ENCODE measurements around the gene IFT80. TPM values are rescaled to one million over a fixed set of nuclear protein-coding genes. Genes with fewer than 3 reads are reported as not detected.

IFT80 gene
- total and polyA plus RNA-seq, 2 donors from 2014 or later, result 17.5 to 36.6 TPM

GRCh38 chr3:160370987-160371857 lies 27.8 kb downstream of the IFT80 start:
- Histone ChIP-seq H3K27ac (ENCODE audit: low read depth in 2 of 2, low read length in 2 of 2) (no peak overlapping the region), H3K4me3 (ENCODE audit: low read length in 3 of 3) (no peak overlapping the region), H3K27me3 (ENCODE audit: control insufficient read depth, insufficient read depth, low read length) (no peaks in the 10 kb centered on the region), H3K9me3 (ENCODE audit: control insufficient read depth in 2 of 3, insufficient read depth in 1 of 3, low read length in 3 of 3) (no peaks in the 10 kb centered on the region), H3K4me1 (ENCODE audit: control insufficient read depth in 2 of 3, insufficient read depth in 2 of 3, low read depth in 1 of 3, low read length in 3 of 3) (no peaks in the 10 kb centered on the region), H3K9ac (ENCODE audit: low read length in 3 of 3) (no peak overlapping the region), H3K36me3 (ENCODE audit: control insufficient read depth in 2 of 3, insufficient read depth in 3 of 3, low read length in 3 of 3) (peaks cover 0 to 17% (median 0%) of the 10 kb centered on the region in 3 donors)
- no peak for TF ChIP-seq CTCF (IDR thresholded peaks at IDR 0.05; ENCODE audit: borderline replicate concordance, extremely low read depth, insufficient read depth)
- no peak for FAIRE-seq
- no peak for DNase-seq
- intact Hi-C loops (cut with DNase I), result no loop called here

- no peak for TF ChIP-seq CTCF (IDR thresholded peaks at IDR 0.05; ENCODE audit: borderline replicate concordance, extremely low read depth, insufficient read depth)
- Histone ChIP-seq H3K4me3 (ENCODE audit: low read length in 3 of 3) (no peak overlapping the region), H3K27ac (ENCODE audit: low read depth in 2 of 2, low read length in 2 of 2) (no peak overlapping the region), H3K9me3 (ENCODE audit: control insufficient read depth in 2 of 3, insufficient read depth in 1 of 3, low read length in 3 of 3) (no peaks in the 10 kb centered on the region), H3K36me3 (ENCODE audit: control insufficient read depth in 2 of 3, insufficient read depth in 3 of 3, low read length in 3 of 3) (peaks cover 0 to 8% (median 2%) of the 10 kb centered on the region in 3 donors), H3K9ac (ENCODE audit: low read length in 3 of 3) (no peak overlapping the region), H3K27me3 (ENCODE audit: control insufficient read depth, insufficient read depth, low read length) (no peaks in the 10 kb centered on the region), H3K4me1 (ENCODE audit: control insufficient read depth in 2 of 3, insufficient read depth in 2 of 3, low read depth in 1 of 3, low read length in 3 of 3) (peaks cover 0 to 4% (median 0%) of the 10 kb centered on the region in 3 donors)
- FAIRE-seq, result peak; percentile 87
- DNase-seq, result no peak
- intact Hi-C loops (cut with DNase I), result no loop called here
Measured at GRCh38 chr3:160369784-160370183, 29.2 kb downstream of the IFT80 start.

GRCh38 chr3:160368804-160369203 lies 30.2 kb downstream of the IFT80 start:
- peaks cover 0 to 4% (median 0%) of the 10 kb centered on the region in 3 donors for H3K4me1 ChIP-seq (ENCODE audit: control insufficient read depth in 2 of 3, insufficient read depth in 2 of 3, low read depth in 1 of 3, low read length in 3 of 3)
- FAIRE-seq (no peak), DNase-seq (no peak)
- no peaks in the 10 kb centered on the region for H3K9me3 ChIP-seq (ENCODE audit: control insufficient read depth in 2 of 3, insufficient read depth in 1 of 3, low read length in 3 of 3)
- no peak overlapping the region for H3K9ac ChIP-seq (ENCODE audit: low read length in 3 of 3)
- intact Hi-C loops (cut with DNase I), result no loop called here
- no peak overlapping the region for H3K4me3 ChIP-seq (ENCODE audit: low read length in 3 of 3)
- no peaks in the 10 kb centered on the region for H3K27me3 ChIP-seq (ENCODE audit: control insufficient read depth, insufficient read depth, low read length)
- no peak for TF ChIP-seq CTCF (IDR thresholded peaks at IDR 0.05; ENCODE audit: borderline replicate concordance, extremely low read depth, insufficient read depth)
- no peak overlapping the region for H3K27ac ChIP-seq (ENCODE audit: low read depth in 2 of 2, low read length in 2 of 2)
- peaks cover 0 to 4% (median 2%) of the 10 kb centered on the region in 3 donors for H3K36me3 ChIP-seq (ENCODE audit: control insufficient read depth in 2 of 3, insufficient read depth in 3 of 3, low read length in 3 of 3)

Data from kidney (tissue), 14 donors.